NT2/D1 (cell line): ENCODE measurements around the gene CDKN2B-AS1.

Experiments
- DNase-seq: peaks from one replicate; pipeline ENCODE4 v3.0.0-alpha.2; 2011; ENCODE audit warnings: low read depth, low spot score
- H3K27me3 ChIP-seq: 2 replicates; pipeline ENCODE4 v1.6.0; 2011; ENCODE audit warnings: mild to moderate bottlenecking; ENCODE audit not compliant: insufficient read length, insufficient read depth
- H3K36me3 ChIP-seq: 2 replicates; pipeline ENCODE4 v1.6.1; 2011; ENCODE audit warnings: mild to moderate bottlenecking, low read length, mixed read lengths; ENCODE audit not compliant: insufficient read depth, insufficient read length
- H3K4me1 ChIP-seq: 2 replicates; pipeline ENCODE4 v1.5.1; 2011; ENCODE audit not compliant: insufficient read depth, insufficient read length
- H3K4me3 ChIP-seq: 2 replicates; pipeline ENCODE4 v1.5.1; 2011; ENCODE audit warnings: low read depth; ENCODE audit not compliant: insufficient read length
- H3K9ac ChIP-seq: 2 replicates; pipeline ENCODE4 v1.6.0; 2011; ENCODE audit warnings: low read depth; ENCODE audit not compliant: insufficient read length
- H3K9me3 ChIP-seq: 2 replicates; pipeline ENCODE4 v1.5.1; 2011; ENCODE audit warnings: mild to moderate bottlenecking, low read length; ENCODE audit not compliant: insufficient read depth
- SUZ12 ChIP-seq: IDR thresholded peaks from 2 replicates; pipeline ENCODE4 v1.6.1; 2011; ENCODE audit not compliant: insufficient read length, insufficient read depth; ENCODE audit errors: extremely low read depth
- YY1 ChIP-seq: IDR thresholded peaks from 2 replicates; pipeline ENCODE4 v1.6.1; 2011; ENCODE audit not compliant: insufficient read length, insufficient read depth
- ZNF274 ChIP-seq: IDR thresholded peaks from 2 replicates; pipeline ENCODE4 v1.6.1; 2011; ENCODE audit warnings: mild to moderate bottlenecking, low read depth, low read length

CDKN2B-AS1 gene

GRCh38 chr9:22111176-22111953 is 116.8 kb downstream of the CDKN2B-AS1 start:
- no peak for TF ChIP-seq SUZ12
- no peak for TF ChIP-seq ZNF274
- TF ChIP-seq YY1 = no peak
- H3K27me3 ChIP-seq = no peaks in the 10 kb centered on the region
- DNase-seq = no peak
- H3K4me3 ChIP-seq = no peak overlapping the region
- no peaks in the 10 kb centered on the region for H3K36me3 ChIP-seq
- no peaks in the 10 kb centered on the region; the same call in 1 of the 2 replicates for H3K9me3 ChIP-seq
- H3K9ac ChIP-seq = no peak overlapping the region
- H3K4me1 ChIP-seq = no peaks in the 10 kb centered on the region

DNA sequence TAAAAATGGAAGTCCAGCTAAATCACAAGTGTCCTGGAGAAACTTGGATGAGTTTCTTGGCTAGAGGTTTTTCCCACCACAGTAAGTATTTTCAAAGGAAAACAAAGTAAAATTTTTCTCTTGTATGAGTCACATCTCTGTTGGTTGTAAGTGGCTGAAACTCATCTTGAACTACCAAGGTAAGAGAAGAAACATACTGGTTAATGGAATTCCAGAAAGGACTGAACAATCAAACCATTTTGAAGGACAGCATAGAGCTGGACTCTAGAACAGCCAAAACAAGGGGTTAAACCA is 117.3 kb downstream of the CDKN2B-AS1 start:
- Histone ChIP-seq H3K4me1 (no peaks in the 10 kb centered on the region), H3K27me3 (no peaks in the 10 kb centered on the region), H3K36me3 (no peaks in the 10 kb centered on the region), H3K4me3 (no peak overlapping the region), H3K9me3 (no peaks in the 10 kb centered on the region; the same call in 1 of the 2 replicates), H3K9ac (no peak overlapping the region)
- no peak for TF ChIP-seq ZNF274
- TF ChIP-seq SUZ12 = no peak
- no peak for TF ChIP-seq YY1
- DNase-seq = no peak

GRCh38 chr9:22112870-22113821 is 118.6 kb downstream of the CDKN2B-AS1 start:
- Histone ChIP-seq H3K4me3 (no peak overlapping the region), H3K9me3 (no peaks in the 10 kb centered on the region; the same call in 1 of the 2 replicates), H3K4me1 (no peaks in the 10 kb centered on the region), H3K36me3 (no peaks in the 10 kb centered on the region), H3K27me3 (no peaks in the 10 kb centered on the region), H3K9ac (no peak overlapping the region)
- TF ChIP-seq SUZ12 (no peak), ZNF274 (no peak), YY1 (no peak)
- no peak for DNase-seq

DNA sequence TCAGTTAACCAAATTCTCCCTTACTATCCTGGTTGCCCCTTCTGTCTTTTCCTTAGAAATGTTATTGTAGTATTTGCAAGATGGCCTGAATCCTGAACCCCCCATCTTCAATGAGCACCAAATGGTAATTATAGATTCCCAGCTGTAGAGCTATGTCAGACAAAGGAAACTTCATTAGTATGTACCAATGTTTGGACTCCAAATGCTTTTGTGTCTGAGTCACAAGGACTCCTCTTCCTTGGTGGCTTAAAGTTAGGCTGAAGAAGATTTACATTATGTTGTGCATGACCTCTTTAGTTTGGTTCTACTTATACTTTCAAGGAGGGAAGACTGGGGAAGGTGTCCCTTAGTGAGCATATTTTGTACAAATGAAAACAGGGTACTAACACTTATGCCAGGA is 120.4 kb downstream of the CDKN2B-AS1 start:
- Histone ChIP-seq H3K9ac (no peak overlapping the region), H3K9me3 (no peaks in the 10 kb centered on the region; the same call in 1 of the 2 replicates), H3K4me3 (no peak overlapping the region), H3K27me3 (no peaks in the 10 kb centered on the region), H3K4me1 (no peaks in the 10 kb centered on the region), H3K36me3 (no peaks in the 10 kb centered on the region)
- TF ChIP-seq ZNF274 (no peak), YY1 (no peak), SUZ12 (no peak)
- DNase-seq = no peak

GRCh38 chr9:22116758-22117157 is 122.2 kb downstream of the CDKN2B-AS1 start:
- H3K36me3 ChIP-seq = no peaks in the 10 kb centered on the region
- no peak for DNase-seq
- no peaks in the 10 kb centered on the region for H3K4me1 ChIP-seq
- no peaks in the 10 kb centered on the region; the same call in 1 of the 2 replicates for H3K9me3 ChIP-seq
- H3K4me3 ChIP-seq = no peak overlapping the region
- no peaks in the 10 kb centered on the region for H3K27me3 ChIP-seq
- no peak overlapping the region for H3K9ac ChIP-seq
- TF ChIP-seq YY1 (no peak), ZNF274 (no peak), SUZ12 (no peak)

DNA sequence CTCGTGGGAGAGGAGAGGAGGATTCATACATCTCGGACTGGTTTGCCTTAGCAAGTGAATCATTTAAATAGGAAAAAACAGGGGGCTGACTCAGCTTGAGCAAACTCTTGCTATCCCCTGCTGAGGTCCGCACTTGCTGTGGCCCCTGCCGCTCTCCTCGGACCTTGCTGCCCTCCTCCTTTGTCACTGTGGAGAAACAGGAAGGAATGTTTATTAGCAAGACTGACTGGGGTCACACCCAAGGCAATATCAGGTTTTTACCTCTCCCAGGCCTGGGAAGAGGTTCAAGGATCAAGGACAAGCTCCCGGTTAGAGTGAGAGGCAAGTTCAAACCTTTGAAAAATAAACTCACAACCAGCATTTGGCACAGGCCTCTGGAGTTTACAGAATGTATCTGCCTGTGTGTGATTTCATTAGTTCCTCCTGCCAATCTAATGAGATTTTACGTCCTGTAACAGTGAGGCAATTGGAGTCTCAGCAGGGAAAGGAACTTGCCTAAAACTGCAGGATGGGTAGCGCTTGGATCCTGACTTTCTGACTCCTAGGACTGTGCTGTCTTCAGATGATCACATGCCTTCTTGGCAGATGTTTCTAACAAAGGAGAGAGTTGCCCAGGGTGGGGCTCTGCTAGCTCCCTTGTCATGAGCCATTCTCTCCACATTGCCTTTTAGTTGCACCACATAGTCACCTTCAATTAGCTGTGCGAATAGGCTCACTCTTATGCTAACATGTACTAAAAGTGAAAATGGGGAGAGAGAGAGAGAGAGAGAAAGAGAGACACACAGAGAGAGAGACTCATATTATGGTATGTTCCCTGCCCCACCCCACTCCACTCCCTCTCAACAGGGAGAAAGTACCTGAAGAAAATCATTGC is 123.2 kb downstream of the CDKN2B-AS1 start:
- TF ChIP-seq YY1 (no peak), SUZ12 (no peak), ZNF274 (no peak)
- Histone ChIP-seq H3K27me3 (no peaks in the 10 kb centered on the region), H3K9me3 (no peaks in the 10 kb centered on the region; the same call in 1 of the 2 replicates), H3K9ac (no peak overlapping the region), H3K4me3 (no peak overlapping the region), H3K4me1 (no peaks in the 10 kb centered on the region), H3K36me3 (no peaks in the 10 kb centered on the region)
- no peak for DNase-seq
